GM12801 (cell line): ENCODE data around the gene FMN2.

Source experiments
- CTCF ChIP-seq: IDR thresholded peaks from one replicate; pipeline ENCODE4 v1.5.1; 2011; ENCODE audit warnings: control low read depth; ENCODE audit not compliant: insufficient read length; ENCODE audit errors: extremely low read depth

Gene FMN2

DNA sequence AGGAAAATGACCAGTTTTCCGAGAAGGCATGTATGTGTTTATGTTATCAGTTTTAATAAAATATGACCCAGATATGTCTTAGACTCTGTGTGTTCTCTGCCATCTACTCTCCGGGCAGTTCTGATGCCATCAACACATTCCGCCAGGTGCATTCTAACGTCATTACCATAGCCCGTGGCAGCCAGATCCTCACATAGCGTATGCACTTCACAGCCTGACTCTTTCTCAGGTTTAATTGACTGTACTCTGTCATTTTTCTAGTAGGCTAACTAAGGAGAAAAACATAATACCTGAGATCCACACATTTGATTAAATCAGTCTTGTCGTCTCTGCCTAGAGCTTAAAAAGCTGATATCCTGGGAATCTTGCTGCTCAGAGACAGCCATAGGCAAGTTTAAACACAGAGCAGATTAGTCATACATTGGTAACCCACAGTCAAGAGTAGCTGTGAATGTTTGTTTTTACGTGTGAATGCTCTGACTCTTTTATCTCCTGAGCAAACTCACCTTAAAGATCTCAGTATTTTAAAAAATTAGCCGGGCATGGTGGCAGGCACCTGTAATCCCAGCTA lies 344.4 kb downstream of the FMN2 start:
- no peak for TF ChIP-seq CTCF

DNA sequence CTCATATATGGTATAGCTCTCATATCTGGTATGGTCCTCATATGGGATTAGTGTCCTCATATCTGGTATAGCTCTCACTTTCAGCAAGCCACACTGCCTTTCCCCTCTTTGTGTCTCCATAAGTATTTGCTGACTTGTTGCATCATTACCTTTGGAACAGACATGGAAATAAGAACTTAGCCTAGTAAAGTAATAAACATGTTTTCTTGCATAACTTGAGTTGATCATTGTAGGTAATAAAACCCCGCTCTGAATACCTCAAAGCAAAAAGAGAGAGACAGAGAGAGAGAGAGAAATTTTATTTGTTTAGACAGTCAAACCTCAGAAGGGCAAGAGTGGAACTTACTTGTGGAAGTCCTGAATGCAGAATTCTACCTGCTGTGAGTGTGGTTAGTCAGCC lies 350.0 kb downstream of the FMN2 start:
- no peak for TF ChIP-seq CTCF

- no peak for TF ChIP-seq CTCF
Measured at GRCh38 chr1:240445369-240445768, 353.7 kb downstream of the FMN2 start.

DNA sequence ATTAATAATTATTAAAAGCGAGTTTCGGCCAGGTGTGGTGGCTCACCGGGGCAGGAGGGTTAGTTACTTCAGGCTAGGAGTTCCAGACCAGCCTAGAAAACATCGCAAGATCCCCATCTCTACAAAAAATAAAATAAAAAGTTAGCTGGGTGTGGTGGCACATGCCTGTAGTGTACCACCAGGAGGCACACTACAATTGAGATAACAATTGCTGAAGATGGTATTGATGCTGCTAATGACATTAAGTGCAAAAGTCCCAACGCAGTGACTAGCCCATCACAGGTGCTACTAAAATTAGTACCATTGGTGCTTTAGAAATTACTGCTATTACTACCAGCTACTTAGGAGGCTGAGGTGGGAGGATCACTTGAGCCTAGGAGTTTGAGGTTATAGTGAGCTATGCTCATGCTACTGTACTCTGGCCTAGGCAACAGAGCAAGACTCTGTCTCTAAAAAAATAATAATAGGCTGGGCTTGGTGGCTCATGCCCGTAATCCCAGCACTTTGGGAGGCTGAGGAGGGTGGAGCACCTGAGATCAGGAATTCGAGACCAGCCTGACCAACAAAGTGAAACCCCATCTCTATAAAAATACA lies 363.6 kb downstream of the FMN2 start:
- TF ChIP-seq CTCF = no peak

DNA sequence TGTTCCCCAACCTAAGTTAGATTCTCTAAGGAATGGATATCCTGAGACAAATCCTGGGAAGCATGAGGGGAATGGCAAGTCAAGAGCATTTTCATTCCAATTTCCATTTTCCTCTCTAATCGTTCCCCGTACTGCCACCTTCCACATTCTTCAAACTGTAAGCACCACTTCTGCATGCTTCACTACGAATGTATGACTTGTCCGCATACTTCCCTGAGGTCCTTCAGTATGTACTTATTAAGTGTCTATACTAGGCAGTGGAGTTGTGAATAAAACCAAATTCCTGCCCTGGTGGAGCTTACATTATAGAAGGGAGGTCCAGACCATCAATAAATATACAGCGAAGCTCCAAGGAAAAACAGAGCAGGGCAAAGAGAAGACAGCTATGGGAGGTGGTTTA lies 365.5 kb downstream of the FMN2 start:
- no peak for TF ChIP-seq CTCF

DNA sequence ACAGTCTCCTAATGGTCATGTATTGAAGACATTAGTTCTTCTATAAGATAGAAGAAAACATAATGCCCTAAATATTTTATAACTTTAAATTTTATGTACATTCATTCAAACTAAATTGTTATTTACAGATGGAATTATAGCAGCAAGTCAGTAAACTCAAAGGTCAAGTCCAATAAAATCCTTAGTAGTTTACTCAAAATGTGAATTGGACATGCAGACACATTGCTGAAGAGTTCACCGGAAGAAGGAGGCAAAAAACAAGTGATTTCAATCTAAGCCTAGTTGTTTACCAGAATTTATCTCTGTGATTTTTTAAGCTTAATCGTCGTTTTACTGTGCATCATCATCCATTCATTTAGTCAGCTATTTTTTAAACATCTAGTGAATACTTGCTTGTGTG lies 370.6 kb downstream of the FMN2 start:
- TF ChIP-seq CTCF = no peak

- no peak for TF ChIP-seq CTCF
Measured at GRCh38 chr1:240462766-240463395, 371.2 kb downstream of the FMN2 start.
